ENCODE results near the gene NOXA1. TPM values are rescaled to one million over a fixed set of nuclear protein-coding genes. Genes with fewer than 3 reads are reported as not detected.

Gene NOXA1
- polyA plus RNA-seq, 1 donor from 2014 or later = 1.7 TPM

GRCh38 chr9:137448602-137448962, 25.4 kb downstream of the NOXA1 start:
- H3K36me3 ChIP-seq (ENCODE audit: insufficient read depth, low read length) = no peaks in the 10 kb centered on the region
- H3K4me3 ChIP-seq (ENCODE audit: low read length) = no peak overlapping the region
- H3K9me2 ChIP-seq (ENCODE audit: insufficient read depth, low read length) = no peaks in the 10 kb centered on the region
- TF ChIP-seq MXI1 (conservative IDR thresholded peaks at IDR 0.05; ENCODE audit: poor library complexity, severe bottlenecking) (no peak), CTCF (IDR thresholded peaks at IDR 0.05; ENCODE audit: poor library complexity, severe bottlenecking) (no peak), EP300 (conservative IDR thresholded peaks at IDR 0.05; ENCODE audit: poor library complexity, severe bottlenecking) (no peak), EZH2 (IDR thresholded peaks at IDR 0.05; ENCODE audit: borderline replicate concordance, insufficient read depth, low read length, poor library complexity, severe bottlenecking) (no peak), SMC3 (conservative IDR thresholded peaks at IDR 0.05; ENCODE audit: poor library complexity) (no peak), RAD21 (conservative IDR thresholded peaks at IDR 0.05) (no peak), REST (IDR thresholded peaks at IDR 0.05; ENCODE audit: borderline replicate concordance) (no peak), TAF1 (IDR thresholded peaks at IDR 0.05; ENCODE audit: low read depth) (no peak), POLR2AphosphoS5 (IDR thresholded peaks at IDR 0.05) (no peak)
- no peaks in the 10 kb centered on the region for H3F3A ChIP-seq (ENCODE audit: insufficient read depth, low read length, poor library complexity, severe bottlenecking)
- H3K9me3 ChIP-seq (ENCODE audit: low read length) = no peaks in the 10 kb centered on the region
- H3K4me2 ChIP-seq (ENCODE audit: low read length) = no peak overlapping the region
- no peak overlapping the region for H3K27ac ChIP-seq (ENCODE audit: low read length)
- H2AFZ ChIP-seq (ENCODE audit: low read depth, low read length) = no peak overlapping the region
- no peaks in the 10 kb centered on the region for H3K27me3 ChIP-seq (ENCODE audit: insufficient read depth, low read depth, low read length)
- H3K9ac ChIP-seq (ENCODE audit: low read length) = no peak overlapping the region
- H4K20me1 ChIP-seq (ENCODE audit: insufficient read depth) = no peaks in the 10 kb centered on the region
- H3K79me2 ChIP-seq (replicated peaks; ENCODE audit: insufficient read depth, low read length) = no peaks in the 10 kb centered on the region

GRCh38 chr9:137449081-137449844, 26.1 kb downstream of the NOXA1 start:
- Histone ChIP-seq H3K9ac (ENCODE audit: low read length) (no peak overlapping the region), H3K79me2 (replicated peaks; ENCODE audit: insufficient read depth, low read length) (no peaks in the 10 kb centered on the region), H3K4me2 (ENCODE audit: low read length) (no peak overlapping the region), H3K27ac (ENCODE audit: low read length) (no peak overlapping the region), H3K9me2 (ENCODE audit: insufficient read depth, low read length) (no peaks in the 10 kb centered on the region), H3F3A (ENCODE audit: insufficient read depth, low read length, poor library complexity, severe bottlenecking) (no peaks in the 10 kb centered on the region), H2AFZ (ENCODE audit: low read depth, low read length) (no peak overlapping the region), H3K9me3 (ENCODE audit: low read length) (no peaks in the 10 kb centered on the region), H3K4me3 (ENCODE audit: low read length) (no peak overlapping the region), H4K20me1 (ENCODE audit: insufficient read depth) (no peaks in the 10 kb centered on the region), H3K27me3 (ENCODE audit: insufficient read depth, low read depth, low read length) (no peaks in the 10 kb centered on the region), H3K36me3 (ENCODE audit: insufficient read depth, low read length) (no peaks in the 10 kb centered on the region)
- no peak for TF ChIP-seq RAD21 (conservative IDR thresholded peaks at IDR 0.05)
- no peak for TF ChIP-seq CTCF (IDR thresholded peaks at IDR 0.05; ENCODE audit: poor library complexity, severe bottlenecking)
- TF ChIP-seq MXI1 (conservative IDR thresholded peaks at IDR 0.05; ENCODE audit: poor library complexity, severe bottlenecking) = no peak
- TF ChIP-seq EZH2 (IDR thresholded peaks at IDR 0.05; ENCODE audit: borderline replicate concordance, insufficient read depth, low read length, poor library complexity, severe bottlenecking) = no peak
- no peak for TF ChIP-seq EP300 (conservative IDR thresholded peaks at IDR 0.05; ENCODE audit: poor library complexity, severe bottlenecking)
- TF ChIP-seq SMC3 (conservative IDR thresholded peaks at IDR 0.05; ENCODE audit: poor library complexity) = no peak
- TF ChIP-seq POLR2AphosphoS5 (IDR thresholded peaks at IDR 0.05) = no peak
- no peak for TF ChIP-seq REST (IDR thresholded peaks at IDR 0.05; ENCODE audit: borderline replicate concordance)
- no peak for TF ChIP-seq TAF1 (IDR thresholded peaks at IDR 0.05; ENCODE audit: low read depth)

All from neural cell (in vitro differentiated cells).